NT2/D1 (cell line): ENCODE data around the gene DROSHA.

ENCODE experiments used
- SUZ12 ChIP-seq: IDR thresholded peaks from 2 replicates; pipeline ENCODE4 v1.6.1; 2011; ENCODE audit not compliant: insufficient read length, insufficient read depth; ENCODE audit errors: extremely low read depth
- ZNF274 ChIP-seq: IDR thresholded peaks from 2 replicates; pipeline ENCODE4 v1.6.1; 2011; ENCODE audit warnings: mild to moderate bottlenecking, low read depth, low read length

- no peak for TF ChIP-seq SUZ12
- TF ChIP-seq ZNF274 = no peak
Measured at GRCh38 chr5:31392061-31392460, 139.8 kb downstream of the DROSHA start.
